AG04450 (cell line): Measurements from ENCODE around the gene BAIAP2L2. TPM values are rescaled to one million over a fixed set of nuclear protein-coding genes. Genes with fewer than 3 reads are reported as not detected.

ENCODE experiments used
- CTCF ChIA-PET: fragments of 300-600, 350-600 bp; formaldehyde crosslinking; extraction: SDS; loops from one replicate; lab custom pipeline; 2022; ENCODE audit warnings: antibody characterized with exemption, inconsistent platforms; lab: Charles Lee
- POLR2A ChIA-PET: fragments of 350-600 bp; formaldehyde crosslinking; extraction: SDS; loops from one replicate; lab custom pipeline; 2021; ENCODE audit warnings: antibody characterized with exemption, inconsistent platforms; lab: Yijun Ruan, JAX
- DNase-seq: peaks from one replicate; pipeline ENCODE4 v3.0.0-alpha.2; 2011; ENCODE audit warnings: low read depth, low spot score
- H3K27ac ChIP-seq: one replicate; pipeline ENCODE4 v1.5.1; 2012; ENCODE audit warnings: low read depth, low read length, control low read depth
- H3K27me3 ChIP-seq: one replicate; pipeline ENCODE4 v1.6.0; 2012; ENCODE audit warnings: low read length; ENCODE audit not compliant: control insufficient read depth, insufficient read depth
- H3K4me3 ChIP-seq: 2 replicates; pipeline ENCODE4 v1.5.1; 2011; ENCODE audit warnings: mild to moderate bottlenecking, low read depth, low read length, control low read depth
- H3K9me3 ChIP-seq: 2 replicates; pipeline ENCODE4 v1.5.1; 2012; ENCODE audit warnings: low read length; ENCODE audit not compliant: control insufficient read depth, insufficient read depth
- polyA plus RNA-seq: library from polyadenylated mRNA; depleted of rRNA; stranded (reverse); fragments of >200 nt; gene quantifications from 2 replicates; pipeline ENCODE4 v1.2.3, GENCODE V29; 2011
- TF ChIP-seq, protein P1 (sequence below): IDR thresholded peaks from 2 replicates; pipeline ENCODE4 v1.5.1; 2011; ENCODE audit warnings: low read depth, low read length, control low read depth, inconsistent platforms

The BAIAP2L2 gene
- polyA plus RNA-seq, 1 experiment, result 0.04 TPM

DNA sequence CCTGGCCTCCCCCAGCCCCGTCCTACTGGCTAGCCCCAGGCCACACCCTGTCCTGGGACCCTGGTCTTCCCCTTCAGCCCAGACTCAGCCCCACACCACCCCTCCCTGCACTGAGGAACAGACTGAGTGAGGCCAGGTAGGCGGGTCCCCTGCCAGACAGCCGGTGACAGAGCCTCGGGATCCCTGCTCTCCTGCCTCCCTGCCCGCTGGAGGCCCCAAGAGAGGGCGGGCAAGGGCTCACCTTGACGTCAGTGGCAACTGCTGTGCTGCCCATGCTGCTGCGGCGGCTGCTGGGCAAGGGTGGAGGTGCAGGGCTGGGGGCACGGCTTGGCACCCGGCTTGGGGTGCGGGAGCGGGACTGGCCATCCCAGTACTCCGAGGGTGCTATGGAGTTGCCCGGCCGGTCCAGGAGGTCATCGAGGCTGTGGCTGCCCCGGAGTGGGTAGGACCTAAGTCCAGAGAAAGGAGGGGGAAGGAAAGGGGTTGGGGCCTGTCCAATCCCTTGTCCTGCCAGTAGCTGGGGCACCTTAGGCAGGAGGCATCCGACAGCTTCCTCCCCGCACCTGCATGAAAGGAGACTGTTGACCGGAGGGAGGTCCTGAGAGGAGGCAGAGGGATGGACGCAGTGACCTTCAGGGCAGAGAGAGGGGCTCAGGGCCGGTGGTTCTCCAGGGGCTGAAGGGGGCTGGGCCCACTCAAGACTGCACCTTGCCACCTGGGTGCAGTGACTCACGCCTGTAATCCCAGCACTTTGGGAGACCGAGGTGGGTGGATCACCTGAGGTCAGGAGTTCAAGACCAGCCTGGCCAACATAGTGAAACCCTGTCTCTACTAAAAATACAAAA is 24.3 kb downstream of the BAIAP2L2 start:
- H3K27me3 ChIP-seq, result peaks cover 51% of the 10 kb centered on the region
- no peak for DNase-seq
- ChIA-PET POLR2A (no interaction called here), CTCF (interaction anchor here (1.0 kb wide), 1 partner anchor 29 kb away, joined by 3 read pairs; no protein-coding TSS in a partner anchor)
- H3K27ac ChIP-seq, result no peak overlapping the region
- H3K9me3 ChIP-seq, result no peaks in the 10 kb centered on the region; the same call in 1 of the 2 replicates
- no peak overlapping the region for H3K4me3 ChIP-seq
- TF ChIP-seq, protein P1, sequence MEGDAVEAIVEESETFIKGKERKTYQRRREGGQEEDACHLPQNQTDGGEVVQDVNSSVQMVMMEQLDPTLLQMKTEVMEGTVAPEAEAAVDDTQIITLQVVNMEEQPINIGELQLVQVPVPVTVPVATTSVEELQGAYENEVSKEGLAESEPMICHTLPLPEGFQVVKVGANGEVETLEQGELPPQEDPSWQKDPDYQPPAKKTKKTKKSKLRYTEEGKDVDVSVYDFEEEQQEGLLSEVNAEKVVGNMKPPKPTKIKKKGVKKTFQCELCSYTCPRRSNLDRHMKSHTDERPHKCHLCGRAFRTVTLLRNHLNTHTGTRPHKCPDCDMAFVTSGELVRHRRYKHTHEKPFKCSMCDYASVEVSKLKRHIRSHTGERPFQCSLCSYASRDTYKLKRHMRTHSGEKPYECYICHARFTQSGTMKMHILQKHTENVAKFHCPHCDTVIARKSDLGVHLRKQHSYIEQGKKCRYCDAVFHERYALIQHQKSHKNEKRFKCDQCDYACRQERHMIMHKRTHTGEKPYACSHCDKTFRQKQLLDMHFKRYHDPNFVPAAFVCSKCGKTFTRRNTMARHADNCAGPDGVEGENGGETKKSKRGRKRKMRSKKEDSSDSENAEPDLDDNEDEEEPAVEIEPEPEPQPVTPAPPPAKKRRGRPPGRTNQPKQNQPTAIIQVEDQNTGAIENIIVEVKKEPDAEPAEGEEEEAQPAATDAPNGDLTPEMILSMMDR, result no peak

DNA sequence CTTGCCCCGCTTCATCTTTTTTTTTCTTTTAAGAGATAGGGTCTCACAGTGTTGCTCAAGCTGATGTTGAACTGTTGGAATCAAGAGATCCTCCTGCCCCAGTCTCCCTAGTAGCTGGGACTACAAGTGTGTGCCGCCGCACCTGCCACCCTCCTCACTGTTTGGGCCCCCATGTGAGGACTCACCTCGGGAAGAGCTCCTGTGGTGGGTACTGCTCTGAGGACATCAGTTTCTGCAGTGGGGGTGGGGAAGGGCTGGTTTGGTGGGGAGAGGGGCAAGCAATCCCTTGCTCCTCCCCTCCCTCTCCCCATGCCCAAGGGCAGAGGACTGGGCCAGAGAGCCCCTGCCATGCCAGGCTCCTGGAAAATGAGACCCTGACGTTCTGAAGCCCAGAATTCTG is 25.0 kb downstream of the BAIAP2L2 start:
- DNase-seq, result no peak
- H3K27ac ChIP-seq, result no peak overlapping the region
- no peak overlapping the region for H3K4me3 ChIP-seq
- TF ChIP-seq, protein P1, result no peak
- ChIA-PET CTCF (no interaction called here), POLR2A (no interaction called here)
- H3K27me3 ChIP-seq, result peaks cover 51% of the 10 kb centered on the region
- no peaks in the 10 kb centered on the region; the same call in 1 of the 2 replicates for H3K9me3 ChIP-seq

DNA sequence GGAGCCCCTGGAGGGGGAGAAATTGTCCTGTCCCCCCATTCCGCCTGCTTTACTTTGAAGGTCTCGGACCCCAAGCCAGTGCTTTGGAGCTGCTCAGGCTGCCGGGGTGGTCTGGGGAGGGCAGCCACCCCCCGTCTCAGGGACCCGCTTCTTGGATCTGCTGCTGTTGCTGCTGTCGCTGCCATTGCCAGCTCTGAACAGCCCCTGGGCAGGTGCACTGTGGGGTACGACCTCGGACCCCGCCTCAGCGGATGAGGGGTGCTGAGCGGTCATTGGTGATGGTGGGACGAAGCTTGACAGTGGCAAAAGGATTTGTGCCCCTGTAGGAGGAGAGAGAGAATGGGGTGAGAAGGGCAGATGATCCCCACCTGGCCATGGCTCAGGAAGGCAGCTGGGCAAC is 25.4 kb downstream of the BAIAP2L2 start:
- Histone ChIP-seq H3K27ac (no peak overlapping the region), H3K27me3 (peaks cover 53% of the 10 kb centered on the region), H3K9me3 (no peaks in the 10 kb centered on the region; the same call in 1 of the 2 replicates), H3K4me3 (no peak overlapping the region)
- no peak for DNase-seq
- CTCF ChIA-PET, result interaction anchor here (0.5 kb wide), 1 partner anchor 11 kb away, joined by 4 read pairs; no protein-coding TSS in a partner anchor
- TF ChIP-seq, protein P1, result no peak
- POLR2A ChIA-PET, result no interaction called here

DNA sequence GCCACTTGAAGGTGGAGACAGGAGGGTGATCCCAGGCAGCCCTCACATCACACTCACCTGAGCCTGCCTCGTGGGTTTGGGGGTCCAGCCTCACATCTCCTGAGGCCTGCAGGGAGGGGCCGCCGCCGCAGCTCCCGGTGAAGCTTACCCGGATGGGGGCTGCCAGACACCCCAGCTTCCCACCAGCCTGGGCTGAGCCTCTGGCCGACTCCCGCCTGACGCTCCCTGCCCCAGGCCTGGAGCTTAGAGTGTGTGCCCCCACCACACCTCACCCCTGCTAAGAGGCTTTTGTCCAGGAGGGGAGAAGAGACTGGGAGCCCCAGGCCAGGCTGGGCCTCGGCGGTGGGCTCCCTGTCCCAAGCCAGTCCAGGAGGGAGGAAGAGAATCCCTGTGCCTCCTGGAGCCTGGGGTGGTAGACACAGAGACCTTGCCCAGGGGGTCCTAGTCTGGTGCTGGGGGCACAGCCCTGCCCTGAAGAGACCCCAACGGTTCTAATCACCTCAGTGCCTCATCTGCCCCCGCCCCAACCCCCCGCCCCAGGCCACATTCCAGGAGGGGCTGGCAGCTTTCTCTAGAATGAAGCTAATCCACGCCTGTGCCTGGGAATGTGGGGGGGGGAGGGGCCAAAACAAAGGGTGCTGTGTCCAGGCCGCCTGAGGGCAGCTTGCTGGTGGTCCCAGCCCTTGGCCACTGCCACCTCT is 26.4 kb downstream of the BAIAP2L2 start, which contains the start of gene SLC16A8:
TSS of gene SLC16A8 (minus strand) at position 254 of the 701 bp plus-strand sequence. CDS start 1,311 bp downstream, outside the sequence.
- POLR2A ChIA-PET, result no interaction called here
- Histone ChIP-seq H3K27me3 (peaks cover 54% of the 10 kb centered on the region), H3K27ac (no peak within 1 kb of the TSS), H3K4me3 (no peak within 1 kb of the TSS), H3K9me3 (no peaks in the 10 kb centered on the region; the same call in 1 of the 2 replicates)
- TF ChIP-seq, protein P1, result no peak
- no peak for DNase-seq
- CTCF ChIA-PET, result interaction anchor here (0.5 to 0.6 kb wide), 2 partner anchors 10 to 278 kb away, joined by 4 to 5 read pairs; no protein-coding TSS in a partner anchor
